HG02938 (cell line): ENCODE data around the gene SEL1L.
"Not testable (repeated sequence)": the region's sequence is repeated elsewhere in the genome, so short reads cannot be mapped to it uniquely, and the experiment has no call there.

Source experiments
- ATAC-seq: cut with Tn5 transposase; IDR thresholded peaks from one replicate; pipeline ENCODE4 v1.9.1; 2021; ENCODE audit warnings: mild to moderate bottlenecking, moderate library complexity; ENCODE audit not compliant: unreplicated experiment

SEL1L gene

DNA sequence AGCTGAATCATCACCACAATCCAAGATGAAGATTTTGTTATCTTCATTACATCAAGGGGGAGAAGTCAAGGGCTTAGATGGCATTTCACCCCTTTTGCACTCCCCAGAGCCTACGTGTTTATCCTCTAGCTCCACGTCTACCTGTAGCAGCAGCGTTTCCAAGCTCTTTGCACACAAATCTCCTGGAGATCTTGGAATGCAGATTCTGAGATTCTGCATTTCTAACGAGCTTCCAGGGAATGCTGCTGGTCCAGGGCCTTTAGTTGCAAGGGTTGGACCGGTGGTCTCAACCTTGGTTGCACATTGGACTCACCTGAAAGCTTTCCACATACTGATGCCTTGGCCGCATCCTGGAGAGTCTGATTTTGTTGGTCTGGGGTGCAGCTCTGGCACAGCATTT, 84.1 kb downstream of the SEL1L start:
- no peak for ATAC-seq

DNA sequence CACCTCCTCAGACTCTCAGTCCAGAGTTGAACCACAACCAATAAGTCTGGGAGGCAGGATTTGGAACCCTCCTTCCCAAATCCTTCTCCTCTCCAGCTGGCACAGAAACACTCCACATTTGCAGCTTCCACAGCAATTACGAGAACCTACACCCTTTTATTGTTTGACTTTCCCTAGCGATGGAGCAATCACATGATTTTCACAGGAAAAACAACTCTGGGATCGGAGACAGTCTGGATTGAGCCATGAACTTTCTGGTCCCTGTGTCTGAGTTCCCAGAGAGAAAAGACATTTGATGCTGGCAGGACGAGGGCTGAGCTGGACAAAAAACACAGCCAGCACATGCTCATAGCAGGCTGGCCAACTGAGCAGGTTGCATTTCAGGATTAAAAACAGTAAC, 84.5 kb downstream of the SEL1L start:
- no peak for ATAC-seq

DNA sequence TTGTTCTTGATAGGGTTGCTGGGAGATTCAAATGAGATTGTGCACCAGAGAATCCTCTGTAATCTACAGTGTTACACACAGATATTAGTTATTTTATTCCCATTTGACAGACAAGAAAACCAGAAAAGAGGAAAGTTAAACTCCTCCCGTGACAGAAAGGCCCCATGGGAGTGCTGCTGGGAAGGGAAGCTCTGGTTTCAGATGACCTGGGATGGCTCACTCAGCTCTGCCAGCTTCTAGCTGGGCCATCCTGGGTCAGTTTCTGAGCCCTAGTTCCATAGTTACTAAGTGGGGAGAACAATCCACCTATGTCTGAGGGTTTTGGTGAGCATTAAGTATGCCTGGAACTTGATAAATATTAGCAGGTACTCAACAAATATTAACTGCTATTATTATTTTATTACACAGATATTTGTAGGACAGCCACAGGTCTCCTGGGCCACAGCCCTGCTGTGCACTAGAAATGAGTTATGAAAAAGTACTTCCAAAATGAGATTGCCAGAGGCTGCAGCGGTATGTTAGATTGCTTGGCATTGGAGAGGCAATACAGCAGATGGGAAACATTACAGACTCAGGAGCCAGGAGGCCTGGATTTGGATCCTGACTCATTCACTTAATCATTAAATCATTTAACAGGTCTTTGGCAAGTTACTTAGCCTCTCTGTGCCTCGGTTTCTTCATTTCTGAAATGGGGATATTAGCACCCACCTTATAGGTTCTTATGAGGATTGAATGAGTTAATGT, 86.5 kb downstream of the SEL1L start:
- no peak for ATAC-seq

DNA sequence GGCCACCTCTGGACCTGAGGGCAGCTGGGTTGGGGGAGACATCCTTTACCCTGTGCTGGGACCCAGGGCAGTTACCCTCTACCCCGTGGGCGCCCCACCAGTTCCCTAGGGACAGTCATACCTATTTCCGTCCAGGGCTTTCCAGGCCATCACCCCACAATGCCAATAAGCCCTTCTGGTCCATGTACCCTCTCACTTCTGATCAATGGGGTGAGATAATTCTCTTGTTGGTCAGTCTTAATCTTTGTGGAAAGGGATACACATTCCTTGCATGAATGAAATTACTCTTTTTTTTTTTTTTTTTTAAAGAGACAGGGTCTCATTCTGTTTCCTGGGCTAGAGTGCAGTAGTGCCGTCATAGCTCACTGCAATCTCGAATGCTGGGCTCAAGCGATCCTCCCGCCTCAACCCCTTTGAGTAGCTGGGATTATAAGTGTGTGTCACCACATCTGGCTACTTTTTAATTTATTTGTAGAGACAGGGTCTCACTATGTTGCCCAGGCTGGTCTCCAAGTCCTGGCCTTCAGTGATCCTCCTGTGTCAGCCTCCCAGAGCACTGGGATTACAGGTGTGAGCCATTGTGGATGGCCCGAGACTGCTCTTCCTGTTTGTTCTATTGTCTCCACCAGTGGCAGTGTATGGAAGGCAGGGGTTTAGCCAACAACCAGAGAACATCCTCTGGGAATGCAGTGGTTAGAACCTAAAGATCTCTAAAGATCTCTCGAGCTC, 87.2 kb downstream of the SEL1L start:
- ATAC-seq: no peak

DNA sequence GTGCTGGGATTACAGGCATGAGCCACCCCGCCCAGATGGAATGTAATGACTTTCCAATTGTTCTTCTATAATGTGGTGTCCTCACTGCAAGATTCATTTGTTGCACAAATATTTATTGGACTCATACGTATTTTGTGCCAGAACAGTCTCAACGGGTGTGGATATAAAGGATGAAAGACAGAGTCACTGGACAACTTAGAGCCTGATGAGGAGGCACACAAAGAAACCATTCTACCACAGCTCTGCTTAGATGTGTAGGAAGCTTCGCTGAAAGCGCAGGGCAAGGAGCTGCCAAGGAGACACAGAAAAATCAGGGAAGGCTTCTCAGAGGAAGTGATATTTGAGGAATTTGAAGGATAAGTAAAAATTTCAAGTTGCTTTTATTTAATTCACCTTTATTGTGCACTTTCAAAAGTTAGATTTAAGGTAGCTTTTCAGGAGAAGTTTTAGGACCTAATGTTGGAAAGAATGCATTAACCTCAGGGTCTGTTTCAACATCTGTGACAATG, 92.0 kb downstream of the SEL1L start:
- no peak for ATAC-seq

DNA sequence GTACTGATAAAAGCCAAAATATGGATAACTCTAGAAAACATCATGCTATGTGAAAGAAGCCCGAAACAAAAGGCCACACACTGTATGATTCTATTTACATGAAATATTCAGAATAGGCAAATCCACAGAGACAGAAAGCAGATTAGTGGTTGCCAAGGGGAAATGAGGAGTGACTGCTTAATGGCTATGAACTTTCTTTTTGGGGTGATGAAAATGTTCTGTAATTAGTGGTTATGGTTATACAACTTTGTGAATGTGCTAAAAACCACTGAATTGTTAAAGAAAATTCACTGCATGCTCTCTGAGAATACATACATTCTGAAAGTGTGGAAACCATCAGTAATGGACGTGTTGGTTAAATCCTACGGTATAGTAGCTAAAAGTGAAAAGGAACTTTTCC, 93.6 kb downstream of the SEL1L start:
- ATAC-seq: no peak

DNA sequence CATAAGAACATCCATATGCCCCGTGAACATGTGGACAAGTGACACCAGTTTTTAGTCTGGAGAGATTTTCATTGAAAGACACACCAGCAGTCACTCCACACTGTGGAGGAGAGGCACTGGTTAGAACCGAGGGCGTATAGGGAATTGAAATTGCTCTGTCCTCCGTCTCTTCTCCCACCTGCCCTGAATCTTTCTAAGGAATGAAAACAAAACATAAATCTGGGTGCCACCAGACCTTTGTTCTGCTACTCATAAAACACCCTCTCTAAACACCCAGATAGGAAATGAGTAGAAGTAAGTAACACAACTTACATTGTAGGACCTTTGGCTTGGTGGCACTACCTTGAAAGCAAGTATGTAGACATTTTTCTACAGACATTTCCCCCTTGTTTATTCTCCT, 96.4 kb downstream of the SEL1L start:
- no peak for ATAC-seq

DNA sequence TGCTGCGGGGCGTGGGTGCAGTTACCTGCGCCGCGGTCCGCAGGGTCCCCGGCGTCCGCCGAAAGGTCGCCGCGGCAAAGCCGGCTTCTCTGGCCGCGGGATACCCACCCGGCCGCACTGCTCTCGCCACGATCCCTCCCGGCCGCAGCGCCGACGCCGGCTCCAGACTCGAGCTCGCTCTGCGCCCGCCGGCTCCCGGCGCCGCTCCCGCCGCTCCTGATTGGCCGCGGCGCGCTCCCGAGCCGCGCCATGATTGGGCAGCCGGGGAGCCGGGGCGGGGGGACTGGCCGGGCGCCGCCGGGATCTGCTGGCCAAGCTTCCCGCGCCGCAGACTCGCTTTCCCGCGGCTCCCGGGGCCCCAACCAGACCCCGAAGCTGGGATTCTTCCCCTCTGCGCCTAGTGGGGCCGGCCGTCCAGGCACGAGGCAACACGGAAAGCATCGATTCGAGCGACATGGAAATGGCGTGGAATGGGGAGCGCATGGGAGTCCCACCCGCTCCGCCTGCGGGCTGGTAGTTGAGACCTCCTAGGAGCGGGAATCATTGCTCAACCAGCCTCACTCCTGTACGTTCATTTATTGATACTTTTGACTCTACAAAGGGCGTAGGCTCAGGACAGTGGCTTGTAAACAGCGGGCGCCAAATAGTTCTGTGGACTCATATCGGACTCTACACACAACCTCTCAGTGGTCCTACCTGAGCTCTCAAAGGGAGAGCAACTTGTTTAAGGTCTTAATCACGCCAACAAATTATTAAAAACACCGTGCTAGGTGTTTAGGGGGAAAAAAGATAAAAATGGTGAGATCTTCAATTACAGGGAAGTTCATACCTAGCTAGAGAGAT, 97.1 kb downstream of the SEL1L start:
- ATAC-seq: peak; percentile 46

DNA sequence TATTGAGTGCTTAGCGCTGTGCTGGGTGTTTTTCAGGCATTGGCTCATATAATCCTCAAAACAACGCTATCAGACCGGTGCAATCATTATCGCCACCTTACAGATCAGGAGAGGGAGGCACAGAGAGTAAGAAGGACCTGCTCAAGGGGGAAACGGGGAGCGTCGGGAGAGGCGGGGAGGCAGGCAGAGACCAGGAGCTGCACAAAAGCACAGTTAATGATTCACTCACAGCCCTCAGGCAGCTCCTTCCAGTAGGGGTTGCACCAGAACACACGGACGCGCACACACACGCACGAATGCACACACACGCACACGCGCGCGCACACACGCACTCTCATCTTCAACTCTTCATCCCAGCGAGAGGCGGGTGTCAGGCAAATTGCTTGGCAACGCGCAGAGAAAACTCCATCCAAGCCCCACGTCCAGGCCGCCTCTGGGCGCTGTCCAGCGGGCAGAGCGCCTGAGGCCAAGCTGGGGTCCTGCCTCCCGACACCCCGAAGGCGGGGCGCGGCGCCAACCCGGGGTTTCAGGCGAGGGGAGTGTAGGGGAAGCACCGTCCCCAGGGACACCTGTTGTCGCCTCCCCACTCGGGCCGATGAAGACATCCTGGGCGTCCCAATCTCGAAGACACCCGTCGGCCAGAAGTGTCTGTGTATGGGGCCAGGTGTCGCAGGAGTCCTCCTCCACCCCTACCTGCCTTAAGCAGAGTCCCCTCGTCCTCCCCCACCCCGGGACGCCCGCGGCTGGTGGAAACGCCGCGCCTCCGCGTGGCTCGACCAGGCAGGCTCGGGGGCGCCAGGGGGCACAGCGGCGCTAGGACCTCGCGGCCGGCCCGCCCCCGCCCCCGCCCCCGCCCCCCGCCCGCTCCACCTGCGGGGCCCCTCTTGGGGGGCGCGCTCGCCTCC, 98.0 kb downstream of the SEL1L start:
- ATAC-seq: peak; percentile 48

DNA sequence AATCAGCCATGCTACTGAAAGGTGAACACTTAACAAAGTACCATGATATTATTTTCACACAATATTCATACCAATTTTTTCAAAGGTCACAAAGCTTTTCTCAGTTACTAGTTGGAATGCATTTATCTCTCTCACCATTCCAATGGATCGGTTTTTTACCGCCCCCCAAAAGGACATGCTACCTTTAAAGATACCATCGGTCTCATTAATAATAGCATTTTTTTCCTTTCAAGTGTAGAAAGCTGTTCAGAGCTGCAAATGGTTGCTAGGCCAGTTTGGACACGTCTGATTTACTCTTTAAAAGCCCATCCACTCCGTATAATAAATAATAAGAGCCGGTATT, 98.6 kb downstream of the SEL1L start:
- ATAC-seq: no peak

DNA sequence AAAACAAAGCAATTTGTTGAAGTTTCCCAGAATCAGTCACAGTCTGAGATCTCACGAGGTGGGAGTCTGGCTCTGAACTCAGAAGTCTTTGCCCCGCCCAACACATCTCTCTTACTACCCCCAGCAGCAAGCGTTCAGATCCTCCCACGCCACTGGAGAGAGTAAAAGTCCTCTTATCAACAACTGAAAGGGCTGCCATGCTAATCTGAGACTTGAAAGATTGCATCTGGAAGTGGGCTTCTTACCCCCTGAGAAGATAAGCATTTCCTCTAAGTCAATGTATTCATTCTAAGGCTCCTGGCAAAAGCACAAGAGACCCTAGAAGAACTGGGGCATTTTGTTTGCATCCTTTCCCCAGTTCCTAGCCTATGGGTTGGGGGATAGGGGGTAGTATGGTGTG, 99.4 kb downstream of the SEL1L start:
- ATAC-seq: no peak

DNA sequence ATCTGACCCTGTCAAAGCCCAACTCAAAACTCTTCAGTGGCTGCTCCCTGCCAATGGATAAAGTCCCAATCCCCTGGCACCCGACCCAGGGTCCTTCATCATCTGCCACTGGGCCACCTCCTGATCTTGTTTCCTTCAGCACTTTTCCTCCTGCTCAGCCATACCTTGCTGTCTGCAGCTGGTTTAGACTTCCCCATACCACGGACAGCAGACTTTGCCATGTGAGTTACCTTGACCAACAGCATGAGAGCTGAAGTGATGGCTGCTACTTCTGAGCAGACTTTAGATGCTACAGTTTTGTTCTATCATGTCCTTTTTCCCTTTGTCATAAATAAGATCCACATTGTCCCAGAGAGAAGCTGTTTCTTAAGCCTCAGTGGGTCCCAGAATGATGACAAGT, 100.3 kb downstream of the SEL1L start:
- ATAC-seq: no peak

DNA sequence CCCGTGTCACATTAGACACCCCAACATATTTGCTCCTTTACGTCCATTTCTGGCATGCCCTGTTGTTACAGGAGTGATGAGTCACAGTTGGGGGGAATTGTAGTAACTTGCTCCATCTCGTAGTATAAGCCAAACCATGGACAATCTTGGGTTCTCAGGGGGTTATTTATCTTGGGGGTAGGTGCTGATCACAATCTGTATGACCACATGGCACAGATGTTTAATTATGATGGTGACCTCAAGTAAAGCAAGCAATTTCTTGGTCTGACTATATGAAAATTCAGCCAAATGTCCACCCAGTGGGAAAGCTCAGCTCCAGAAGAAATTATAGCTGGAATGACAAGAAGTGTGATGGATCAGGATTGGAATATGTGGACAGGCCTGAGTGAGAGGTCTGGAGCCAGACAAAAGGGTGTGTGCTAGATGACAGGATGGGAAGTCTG, 101.4 kb downstream of the SEL1L start:
- ATAC-seq: no peak

DNA sequence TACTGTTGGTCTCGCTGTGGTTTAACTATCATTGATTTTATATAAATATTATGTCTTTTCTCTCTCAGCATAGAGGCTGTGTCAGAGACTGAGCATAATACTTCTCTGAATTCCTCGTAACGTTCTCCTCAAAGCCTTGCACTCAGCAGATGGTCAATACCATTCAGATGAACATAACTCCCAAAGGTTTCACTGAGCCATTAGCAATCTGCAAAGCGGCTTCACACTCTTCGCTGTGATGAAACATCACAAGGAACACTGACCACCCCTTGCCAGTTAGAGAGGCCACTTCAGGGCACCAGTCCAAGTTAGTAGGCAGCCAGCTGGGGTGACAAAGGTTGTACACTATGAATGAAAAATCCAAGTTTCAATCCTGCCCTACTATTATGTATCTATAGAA, 103.4 kb downstream of the SEL1L start:
- ATAC-seq: no peak

DNA sequence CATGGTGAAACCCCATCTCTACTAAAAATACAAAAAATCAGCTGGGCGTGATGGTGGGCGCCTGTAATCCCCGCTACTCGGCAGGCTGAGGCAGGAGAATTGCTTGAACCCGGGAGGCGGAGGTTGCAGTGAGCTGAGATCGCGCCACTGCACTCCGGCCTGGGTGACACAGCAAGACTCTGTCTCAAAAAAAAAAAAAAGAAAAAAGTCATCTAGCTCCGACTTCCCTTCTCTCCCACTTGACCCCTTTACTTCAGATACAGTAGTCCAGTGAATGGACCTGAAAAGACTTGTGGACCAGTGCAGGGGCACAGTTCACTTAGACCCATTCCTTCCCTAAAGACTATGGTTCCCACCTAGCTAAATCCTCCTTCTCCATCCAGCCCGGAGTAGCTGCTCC, 103.9 kb downstream of the SEL1L start:
- not testable (repeated sequence) for ATAC-seq

DNA sequence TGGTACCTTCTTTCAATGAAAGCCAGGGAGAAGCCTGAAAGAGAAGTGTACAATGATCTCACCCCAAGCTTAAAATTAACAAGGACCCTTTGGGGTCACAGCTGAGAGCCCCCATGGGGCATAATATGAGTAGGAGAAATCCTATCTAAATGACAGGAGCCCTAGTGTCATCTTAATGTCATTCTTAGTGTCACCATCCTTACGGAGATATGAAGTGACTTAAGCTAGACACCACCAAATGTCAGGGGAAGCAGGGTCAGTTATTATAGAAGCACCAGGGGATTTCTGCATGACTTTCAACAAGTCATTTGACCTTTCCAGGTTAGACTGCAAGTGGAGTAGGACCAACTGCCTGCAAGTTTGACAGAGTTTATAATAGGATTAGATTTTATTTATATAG, 104.6 kb downstream of the SEL1L start:
- ATAC-seq: no peak

DNA sequence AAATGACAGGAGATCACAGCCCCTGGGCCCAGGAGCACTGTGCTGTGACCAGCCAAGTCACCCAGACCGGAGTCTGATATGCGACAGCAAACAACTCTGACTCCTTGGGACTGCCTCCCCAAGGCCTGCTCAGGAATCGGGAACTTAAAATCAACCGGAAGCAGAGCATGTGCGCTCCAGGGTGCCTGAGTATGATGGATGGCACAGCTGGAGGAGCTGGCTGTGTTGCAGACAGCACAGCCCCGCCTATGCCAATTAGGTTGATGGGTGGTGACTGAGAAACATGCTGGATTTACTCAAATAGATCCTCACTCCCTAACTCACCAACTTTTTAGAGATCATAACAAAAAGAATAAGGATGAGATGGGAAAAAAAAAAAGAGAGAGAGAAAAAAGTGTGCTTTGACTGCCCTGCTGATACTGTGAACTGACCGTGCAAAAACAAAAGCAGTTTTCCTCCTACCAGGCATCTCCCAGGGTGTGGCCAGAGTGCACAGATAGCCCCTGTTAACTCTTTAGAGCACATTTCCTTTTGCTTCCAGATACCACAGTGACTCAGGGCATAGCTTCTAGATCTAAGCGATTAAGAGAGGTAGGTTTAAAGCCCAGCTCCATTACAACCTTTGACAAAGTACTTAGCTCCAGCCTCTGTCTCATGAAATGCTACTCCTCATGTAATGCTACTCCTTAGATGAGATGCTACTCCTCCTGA, 106.2 kb downstream of the SEL1L start:
- ATAC-seq: no peak

DNA sequence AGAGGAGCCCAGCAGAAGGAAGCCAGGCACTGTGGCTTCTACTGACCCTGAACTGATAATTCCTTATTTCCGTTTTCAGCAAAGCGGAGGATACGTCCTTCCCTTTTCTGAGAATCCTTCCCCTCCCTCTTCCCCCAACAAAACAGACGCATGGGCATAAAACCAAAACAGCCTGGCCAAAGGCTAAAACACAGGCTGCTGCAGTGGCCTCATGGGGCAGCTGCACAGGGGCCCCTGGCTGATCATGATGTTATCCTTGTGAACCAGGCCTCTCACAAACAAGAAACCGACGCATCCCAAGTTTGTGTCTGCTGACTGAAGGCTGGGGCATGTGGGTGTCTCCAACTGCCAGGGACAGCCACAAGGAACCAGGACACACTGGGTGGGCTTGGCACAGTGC, 110.1 kb downstream of the SEL1L start:
- no peak for ATAC-seq
